Measurements from ENCODE around the gene FCER2. TPM values are rescaled to one million over a fixed set of nuclear protein-coding genes. Genes with fewer than 3 reads are reported as not detected.

Gene FCER2
- total RNA-seq, 1 experiment from 2014 or later: not detected

DNA sequence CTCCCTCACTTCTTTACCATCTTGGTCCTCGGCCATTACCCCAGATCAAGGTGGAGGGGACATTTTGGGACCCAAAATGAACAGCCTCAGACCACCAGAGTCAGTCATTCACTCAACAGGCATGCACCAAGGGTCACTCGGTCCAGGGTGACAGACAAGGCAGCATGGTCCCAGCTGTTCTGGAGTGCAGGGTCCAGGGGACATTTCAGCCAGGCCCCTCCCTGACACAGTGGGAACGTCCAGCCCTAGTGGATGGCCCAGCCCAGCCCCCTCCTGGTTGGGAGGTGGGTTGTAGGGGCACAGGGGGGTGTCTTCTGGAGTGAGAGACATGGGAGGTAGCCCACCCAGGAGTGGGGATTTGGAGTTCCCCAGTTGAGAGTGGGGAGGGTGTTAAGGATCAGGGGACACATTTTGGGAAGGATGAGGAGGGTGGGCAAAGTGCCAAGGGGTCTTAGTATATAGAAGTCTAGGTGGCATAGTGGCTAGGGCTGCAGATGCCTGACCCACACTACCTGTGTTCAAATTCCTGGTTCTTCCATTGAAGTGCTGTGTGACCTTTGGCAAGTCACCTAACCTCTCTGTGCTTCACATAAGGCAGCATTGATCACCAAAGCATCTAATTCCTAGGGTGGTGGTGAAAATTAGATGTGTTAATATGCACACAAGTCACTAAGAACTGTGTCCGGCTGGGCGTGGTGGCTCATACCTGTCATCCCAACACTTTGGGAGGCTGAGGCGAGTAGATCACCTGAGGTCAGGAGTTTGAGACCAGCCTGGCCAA lies 2.5 kb upstream of the FCER2 start:
- BruUV-seq (replicated peaks): no TSS peak
- POLR2A ChIA-PET (ENCODE audit: low non-redundant PET): no interaction called here
- no peaks in the 10 kb centered on the region for H3K36me3 ChIP-seq (ENCODE audit: insufficient read depth, low read length, poor library complexity, severe bottlenecking)
- no peak for DNase-seq (ENCODE audit: low spot score)
- H3K9me3 ChIP-seq (ENCODE audit: low read depth, low read length, poor library complexity, severe bottlenecking): no peaks in the 10 kb centered on the region
- CTCF ChIA-PET: no interaction called here
- peaks cover 5% of the 10 kb centered on the region for H3K27me3 ChIP-seq (replicated peaks; ENCODE audit: insufficient read depth, low read depth, low read length, poor library complexity)
- no peaks in the 10 kb centered on the region for H3K4me1 ChIP-seq (ENCODE audit: insufficient read depth, low read length, poor library complexity, severe bottlenecking)
- no peak overlapping the region for H3K4me3 ChIP-seq (ENCODE audit: low read depth, low read length, poor library complexity, severe bottlenecking)
- TF ChIP-seq EZH2 (IDR thresholded peaks at IDR 0.05; ENCODE audit: borderline replicate concordance, low read depth, low read length, poor library complexity, severe bottlenecking): no peak
- TF ChIP-seq, protein P1, sequence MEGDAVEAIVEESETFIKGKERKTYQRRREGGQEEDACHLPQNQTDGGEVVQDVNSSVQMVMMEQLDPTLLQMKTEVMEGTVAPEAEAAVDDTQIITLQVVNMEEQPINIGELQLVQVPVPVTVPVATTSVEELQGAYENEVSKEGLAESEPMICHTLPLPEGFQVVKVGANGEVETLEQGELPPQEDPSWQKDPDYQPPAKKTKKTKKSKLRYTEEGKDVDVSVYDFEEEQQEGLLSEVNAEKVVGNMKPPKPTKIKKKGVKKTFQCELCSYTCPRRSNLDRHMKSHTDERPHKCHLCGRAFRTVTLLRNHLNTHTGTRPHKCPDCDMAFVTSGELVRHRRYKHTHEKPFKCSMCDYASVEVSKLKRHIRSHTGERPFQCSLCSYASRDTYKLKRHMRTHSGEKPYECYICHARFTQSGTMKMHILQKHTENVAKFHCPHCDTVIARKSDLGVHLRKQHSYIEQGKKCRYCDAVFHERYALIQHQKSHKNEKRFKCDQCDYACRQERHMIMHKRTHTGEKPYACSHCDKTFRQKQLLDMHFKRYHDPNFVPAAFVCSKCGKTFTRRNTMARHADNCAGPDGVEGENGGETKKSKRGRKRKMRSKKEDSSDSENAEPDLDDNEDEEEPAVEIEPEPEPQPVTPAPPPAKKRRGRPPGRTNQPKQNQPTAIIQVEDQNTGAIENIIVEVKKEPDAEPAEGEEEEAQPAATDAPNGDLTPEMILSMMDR (conservative IDR thresholded peaks at IDR 0.05; ENCODE audit: low read depth, low read length): no peak
- intact Hi-C loops (cut with micrococcal nuclease; ENCODE audit: unreplicated experiment): no loop called here
- no peak overlapping the region for H3K27ac ChIP-seq (ENCODE audit: low read depth, low read length, poor library complexity, severe bottlenecking)

DNA sequence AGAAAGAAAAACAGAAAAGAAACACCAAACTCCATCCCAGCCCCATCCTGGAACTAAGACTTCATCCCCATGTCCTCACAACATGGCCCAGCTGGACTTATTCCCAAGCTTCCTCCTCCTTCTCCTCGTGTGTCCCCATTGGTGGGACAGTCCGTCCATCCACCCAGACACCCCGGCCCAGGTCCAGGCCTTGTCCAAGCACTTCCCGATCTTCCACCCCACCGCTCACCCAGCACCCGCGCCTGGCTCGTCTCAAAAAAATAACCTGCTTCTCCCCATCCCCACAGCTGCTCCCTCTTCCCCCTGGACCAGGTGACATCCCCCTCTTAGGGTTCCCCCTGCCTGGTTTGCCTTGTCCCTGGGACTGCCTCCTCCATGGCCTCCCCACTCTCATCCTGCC lies 1.4 kb upstream of the FCER2 start:
- DNase-seq (ENCODE audit: low spot score): no peak
- no TSS peak for BruUV-seq (replicated peaks)
- POLR2A ChIA-PET (ENCODE audit: low non-redundant PET): no interaction called here
- Histone ChIP-seq H3K36me3 (ENCODE audit: insufficient read depth, low read length, poor library complexity, severe bottlenecking) (no peaks in the 10 kb centered on the region), H3K4me1 (ENCODE audit: insufficient read depth, low read length, poor library complexity, severe bottlenecking) (no peaks in the 10 kb centered on the region), H3K27ac (ENCODE audit: low read depth, low read length, poor library complexity, severe bottlenecking) (no peak overlapping the region), H3K4me3 (ENCODE audit: low read depth, low read length, poor library complexity, severe bottlenecking) (no peak overlapping the region), H3K27me3 (replicated peaks; ENCODE audit: insufficient read depth, low read depth, low read length, poor library complexity) (peaks cover 12% of the 10 kb centered on the region), H3K9me3 (ENCODE audit: low read depth, low read length, poor library complexity, severe bottlenecking) (no peaks in the 10 kb centered on the region)
- TF ChIP-seq, protein P1 (conservative IDR thresholded peaks at IDR 0.05; ENCODE audit: low read depth, low read length): no peak
- TF ChIP-seq EZH2 (IDR thresholded peaks at IDR 0.05; ENCODE audit: borderline replicate concordance, low read depth, low read length, poor library complexity, severe bottlenecking): no peak
- intact Hi-C loops (cut with micrococcal nuclease; ENCODE audit: unreplicated experiment): no loop called here
- CTCF ChIA-PET: no interaction called here

DNA sequence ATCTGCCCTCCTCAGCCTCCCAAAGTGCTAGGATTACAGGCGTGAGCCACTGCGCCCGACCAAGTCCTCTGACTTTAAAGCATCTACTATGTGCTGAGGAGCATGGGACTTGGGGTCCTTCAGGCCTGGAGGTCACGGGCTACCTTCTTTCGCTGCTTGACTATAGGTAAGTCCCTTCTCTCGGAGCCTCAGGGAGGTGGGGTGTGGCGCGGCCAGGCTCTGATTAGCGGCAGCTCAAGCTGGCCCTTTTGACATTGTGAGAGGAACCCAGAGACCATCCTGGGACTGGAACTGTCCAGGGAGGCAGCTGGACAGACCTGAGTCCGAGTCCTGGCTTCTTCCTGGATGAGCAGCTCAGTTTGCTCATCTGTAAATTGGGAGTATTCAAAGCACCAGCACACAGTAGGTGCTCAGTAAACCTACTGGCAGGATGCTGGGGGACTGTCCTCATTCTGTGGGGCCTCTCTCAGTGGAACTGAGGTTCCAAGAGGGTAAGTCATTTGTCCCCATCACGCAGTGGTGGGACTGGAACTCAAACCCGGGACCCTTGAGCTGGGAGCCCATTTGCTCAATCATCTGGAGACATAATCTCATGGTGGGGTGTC lies 780 bp downstream of the FCER2 start:
- peaks cover 12% of the 10 kb centered on the region for H3K27me3 ChIP-seq (replicated peaks; ENCODE audit: insufficient read depth, low read depth, low read length, poor library complexity)
- CTCF ChIA-PET: no interaction called here
- no peak overlapping the region for H3K27ac ChIP-seq (ENCODE audit: low read depth, low read length, poor library complexity, severe bottlenecking)
- H3K36me3 ChIP-seq (ENCODE audit: insufficient read depth, low read length, poor library complexity, severe bottlenecking): no peaks in the 10 kb centered on the region
- no peaks in the 10 kb centered on the region for H3K9me3 ChIP-seq (ENCODE audit: low read depth, low read length, poor library complexity, severe bottlenecking)
- no peak overlapping the region for H3K4me3 ChIP-seq (ENCODE audit: low read depth, low read length, poor library complexity, severe bottlenecking)
- DNase-seq (ENCODE audit: low spot score): no peak
- no peaks in the 10 kb centered on the region for H3K4me1 ChIP-seq (ENCODE audit: insufficient read depth, low read length, poor library complexity, severe bottlenecking)
- BruUV-seq (replicated peaks): no TSS peak
- intact Hi-C loops (cut with micrococcal nuclease; ENCODE audit: unreplicated experiment): no loop called here
- TF ChIP-seq, protein P1 (conservative IDR thresholded peaks at IDR 0.05; ENCODE audit: low read depth, low read length): no peak
- no peak for TF ChIP-seq EZH2 (IDR thresholded peaks at IDR 0.05; ENCODE audit: borderline replicate concordance, low read depth, low read length, poor library complexity, severe bottlenecking)
- POLR2A ChIA-PET (ENCODE audit: low non-redundant PET): no interaction called here
